Activated T-cell treated with anti-CD3 and anti-CD28 coated beads for 4 hours (primary cell): ENCODE data around the gene LITAFD.
"Not testable (repeated sequence)": the region's sequence is repeated elsewhere in the genome, so short reads cannot be mapped to it uniquely, and the experiment has no call there.

Experiments used
- DNase-seq: peaks from one replicate; pipeline ENCODE4 v3.0.0-alpha.2; 2020

Gene LITAFD

GRCh38 chr16:8894736-8895334, 12.7 kb downstream of the LITAFD start:
- DNase-seq, result no peak

DNA sequence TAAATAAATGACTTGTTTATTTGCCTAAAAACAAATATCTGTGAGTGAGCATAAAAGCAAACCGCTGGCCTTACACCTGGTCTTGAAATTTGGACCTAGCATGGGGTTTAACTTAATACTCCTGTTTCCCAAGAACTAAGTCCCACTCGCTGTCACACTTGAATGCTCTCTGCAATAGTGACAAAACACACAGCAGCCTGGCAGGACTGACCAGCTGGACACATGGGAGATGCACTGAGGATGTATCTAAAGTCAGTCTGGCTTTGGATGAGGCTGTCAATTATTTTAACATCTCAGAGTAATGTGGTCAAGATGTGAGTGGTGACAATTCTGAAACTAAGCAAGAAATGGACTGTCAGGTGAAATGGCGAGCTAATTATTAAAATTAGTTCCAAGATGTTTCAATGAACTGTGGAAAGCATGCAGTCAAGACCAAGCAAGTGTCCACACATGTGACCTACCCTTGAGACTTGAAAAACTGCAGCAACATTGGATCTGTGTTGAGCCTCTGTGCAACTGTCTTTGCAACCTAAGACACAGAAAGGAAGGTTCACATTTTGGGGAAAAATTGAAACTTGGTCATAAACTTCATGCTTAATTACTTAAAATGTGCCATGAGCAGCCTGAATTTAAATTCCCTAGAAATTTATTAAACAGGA, 16.6 kb downstream of the LITAFD start:
- DNase-seq, result no peak

DNA sequence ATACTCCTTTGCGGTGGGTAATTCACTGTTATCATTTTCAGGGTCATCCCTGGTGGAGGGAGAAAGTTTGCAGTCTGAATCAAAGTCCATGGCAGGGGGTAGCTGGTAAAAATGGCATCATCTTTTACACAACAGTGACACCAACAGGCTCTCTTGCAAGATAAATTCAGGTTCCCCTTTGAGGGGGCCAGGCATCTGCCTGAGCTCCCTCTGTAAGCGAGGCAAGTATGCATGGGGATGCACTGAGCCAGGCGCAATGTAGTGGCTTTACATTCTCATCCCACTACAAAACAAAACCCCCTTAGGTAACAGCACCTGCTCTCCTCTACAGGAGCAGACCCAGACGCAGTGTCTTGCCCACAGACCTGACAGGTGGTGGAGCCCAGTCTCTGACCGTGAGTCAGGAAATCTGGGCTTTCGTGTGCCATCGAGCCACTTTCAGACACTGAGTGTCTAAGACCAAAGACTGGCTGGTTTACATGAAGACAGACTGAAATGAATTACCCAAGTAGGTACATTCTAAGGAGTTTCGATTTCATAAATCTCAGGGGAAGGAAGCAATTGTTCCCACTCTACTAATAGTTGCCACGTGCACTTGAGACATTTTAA, 17.7 kb downstream of the LITAFD start:
- no peak for DNase-seq

GRCh38 chr16:8900343-8900742, 18.2 kb downstream of the LITAFD start:
- DNase-seq, result no peak

GRCh38 chr16:8901320-8901861, 19.2 kb downstream of the LITAFD start:
- DNase-seq, result no peak

DNA sequence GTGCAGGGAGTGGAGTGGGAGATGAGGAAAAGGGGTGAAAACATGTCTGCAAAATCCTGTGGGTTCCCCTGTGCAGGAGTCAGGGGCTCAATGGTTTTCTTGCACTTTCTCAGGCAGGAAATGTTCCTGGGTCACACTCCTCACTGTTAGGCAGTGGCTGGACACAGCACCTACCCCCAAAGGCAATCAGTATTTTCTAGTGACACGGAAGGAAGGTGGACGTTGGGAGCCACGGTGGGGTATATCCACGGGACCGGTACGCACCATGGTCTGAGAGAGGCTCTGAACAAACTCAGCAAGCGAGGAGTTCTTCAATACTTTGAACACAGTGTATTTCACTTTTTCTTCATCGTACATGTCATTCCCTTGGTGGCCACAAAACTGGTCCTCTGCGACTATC, 20.9 kb downstream of the LITAFD start:
- DNase-seq, result no peak

DNA sequence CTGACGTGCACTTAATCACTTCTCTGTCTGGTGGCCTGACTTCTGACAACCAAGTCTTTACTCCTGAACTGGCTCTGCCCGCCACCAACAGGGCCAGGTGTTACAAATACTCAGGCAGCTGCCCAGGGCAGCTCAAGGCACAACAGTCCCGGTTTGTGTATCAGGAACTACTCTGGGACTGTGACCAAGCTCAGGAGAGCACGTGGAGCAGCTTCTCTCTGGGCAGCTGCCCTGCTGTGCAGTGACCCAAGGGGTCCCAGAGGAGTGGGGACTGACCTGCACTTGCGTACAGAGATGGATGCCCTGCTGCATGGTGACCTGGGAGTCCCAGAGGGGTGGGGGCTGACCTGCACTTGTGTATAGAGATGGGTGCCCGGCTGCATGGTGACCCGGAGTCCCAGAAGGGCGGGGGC, 21.9 kb downstream of the LITAFD start:
- no peak for DNase-seq

DNA sequence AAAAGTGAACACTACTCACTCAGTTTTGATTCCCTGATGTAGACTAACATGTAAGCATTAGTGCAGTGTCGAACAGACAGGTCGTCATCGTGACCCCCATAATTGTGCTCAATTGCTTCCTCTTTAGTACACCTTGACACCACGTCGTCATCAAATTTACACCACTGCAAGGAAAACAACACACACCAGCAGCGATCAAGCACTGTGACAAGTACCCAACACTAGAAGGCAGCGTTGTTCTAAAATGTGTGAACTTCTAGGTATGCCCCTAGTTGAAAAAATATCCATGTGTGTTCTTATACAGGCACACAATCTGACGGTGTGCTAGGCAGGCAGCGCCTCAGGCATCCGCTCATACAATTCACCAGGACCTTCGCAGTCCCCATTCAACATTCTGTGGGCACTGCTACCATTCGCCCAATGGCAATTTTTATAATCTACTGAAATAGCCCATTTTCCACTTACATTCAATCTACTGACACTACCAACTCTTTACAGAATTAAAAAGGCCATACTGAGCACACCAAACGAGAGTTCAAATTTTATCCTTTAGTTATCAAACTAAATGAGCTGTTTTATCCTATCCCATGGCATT, 23.1 kb downstream of the LITAFD start:
- DNase-seq, result no peak

- no peak for DNase-seq
These were observed 23.8 kb downstream of the LITAFD start for GRCh38 chr16:8905795-8906591.

DNA sequence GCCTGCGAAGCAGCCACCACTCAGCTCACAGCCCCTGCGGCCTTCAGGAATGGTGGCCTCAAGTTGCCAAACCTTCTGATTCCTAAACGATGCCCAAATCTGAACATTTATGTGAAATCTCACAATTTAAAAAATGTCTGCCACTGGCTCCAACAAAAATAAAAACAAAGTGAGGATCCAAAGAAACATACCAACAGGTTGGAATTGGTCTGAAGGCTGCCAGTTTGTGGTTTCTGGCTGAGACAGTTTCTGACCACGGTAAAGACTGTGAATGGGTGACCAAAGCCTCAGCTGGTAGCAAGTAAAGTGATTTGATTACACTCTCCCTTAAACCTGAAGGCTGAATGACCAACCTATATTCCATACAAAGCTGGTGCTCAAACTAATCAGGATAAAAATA, 24.9 kb downstream of the LITAFD start:
- no peak for DNase-seq

GRCh38 chr16:8908810-8909468, 26.8 kb downstream of the LITAFD start:
- DNase-seq, result no peak

DNA sequence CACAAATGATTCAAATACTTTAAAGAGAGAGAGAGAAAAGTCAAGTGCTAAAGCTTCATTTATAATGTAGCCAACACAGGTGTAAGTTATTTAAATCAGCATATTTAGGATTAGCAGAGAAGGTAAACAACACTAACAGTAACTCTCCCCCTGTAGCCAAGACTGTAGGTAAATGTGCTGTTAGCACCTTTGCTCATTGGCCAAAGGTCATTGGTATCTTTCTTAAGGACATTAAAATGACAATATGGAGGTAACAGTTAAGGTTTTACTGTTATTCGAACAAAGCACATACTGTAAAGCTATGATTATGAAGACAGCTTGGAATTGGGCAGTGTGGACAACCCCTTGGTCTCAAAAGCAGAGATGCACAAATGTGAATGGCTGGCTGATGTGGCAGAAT, 28.7 kb downstream of the LITAFD start:
- DNase-seq, result no peak

DNA sequence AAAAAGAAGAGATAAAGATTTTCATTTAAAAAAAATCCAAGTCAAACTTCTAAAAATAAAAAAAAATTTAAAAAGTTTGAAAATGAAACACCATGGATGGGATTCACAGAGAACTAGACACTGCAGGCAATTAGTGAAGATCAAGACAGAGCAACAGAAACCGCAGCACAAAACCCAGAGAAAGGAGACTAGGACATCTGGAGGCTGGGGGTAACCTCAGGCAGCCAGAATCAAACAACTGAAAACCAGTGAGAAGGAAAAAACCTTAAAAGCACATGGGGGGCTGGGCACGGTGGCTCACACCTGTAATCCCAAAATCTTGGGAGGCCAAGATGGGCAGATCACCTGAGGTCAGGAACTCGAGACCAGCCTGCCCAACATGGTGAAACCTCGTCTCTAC, 30.6 kb downstream of the LITAFD start:
- no peak for DNase-seq

- no peak for DNase-seq
These were observed 31.9 kb downstream of the LITAFD start for GRCh38 chr16:8914098-8914497.

- no peak for DNase-seq
These were observed 33.7 kb downstream of the LITAFD start for GRCh38 chr16:8915722-8916301.

- DNase-seq, result no peak
These were observed 34.5 kb downstream of the LITAFD start for GRCh38 chr16:8916541-8917225.

DNA sequence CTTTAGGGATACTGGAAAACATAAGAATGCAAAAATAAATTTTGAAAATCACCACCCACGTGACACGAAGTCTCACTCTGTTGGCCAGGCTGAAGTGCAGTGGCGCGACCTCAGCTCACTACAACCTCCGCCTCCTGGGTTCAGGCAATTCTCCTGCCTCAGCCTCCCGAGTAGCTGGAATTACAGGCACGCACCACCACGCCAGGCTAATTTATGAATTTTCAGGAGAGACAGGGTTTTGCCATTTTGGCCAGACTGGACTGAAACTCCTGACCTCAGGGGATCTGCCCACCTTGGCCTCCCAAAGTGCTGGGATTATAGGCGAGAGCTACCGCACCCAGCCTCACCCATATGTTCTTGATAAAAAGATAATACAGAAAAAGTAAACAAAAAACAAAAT, 35.2 kb downstream of the LITAFD start:
- DNase-seq, result not testable (repeated sequence)

GRCh38 chr16:8919089-8919933, 37.2 kb downstream of the LITAFD start:
- no peak for DNase-seq

DNA sequence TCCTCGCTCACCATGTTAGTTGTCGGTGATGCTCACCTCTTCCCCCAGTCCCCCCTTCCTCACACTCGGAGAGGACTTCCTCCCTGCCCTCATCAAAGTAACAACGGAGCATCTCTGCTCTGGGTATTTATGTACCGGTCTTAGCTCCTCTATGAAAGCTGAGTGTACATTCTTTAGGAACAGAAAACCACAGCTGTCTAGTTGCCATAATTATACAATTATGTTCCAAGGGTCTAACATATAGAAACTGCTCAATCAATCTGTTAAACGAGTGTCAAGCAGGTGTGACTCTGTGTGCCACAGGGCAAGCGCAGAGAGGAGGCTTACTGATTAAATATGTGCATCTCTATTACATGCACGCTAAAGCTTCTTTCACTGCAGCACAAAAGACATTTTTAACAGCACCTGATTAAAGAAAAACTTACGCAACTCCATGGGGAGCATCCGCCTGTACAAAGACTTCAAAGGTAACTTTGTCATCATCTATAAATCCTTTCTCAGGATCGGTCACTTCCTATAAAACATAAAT, 37.8 kb downstream of the LITAFD start:
- DNase-seq, result no peak

GRCh38 chr16:8920645-8921346, 38.6 kb downstream of the LITAFD start:
- DNase-seq, result no peak
